NCI-H2196 treated with DMSO at 0.1 percent for 48 hours (cell line): ENCODE measurements around the gene PRR5.
"Not testable (repeated sequence)": the region's sequence is repeated elsewhere in the genome, so short reads cannot be mapped to it uniquely, and the experiment has no call there.

Source experiments
- DNase-seq: peaks from one replicate; lab custom pipeline; 2025; ENCODE audit not compliant: unreplicated experiment; lab: John Stamatoyannopoulos, UW

Gene PRR5

GRCh38 chr22:44672632-44673031 lies 29.4 kb upstream of the PRR5 start:
- no peak for DNase-seq

DNA sequence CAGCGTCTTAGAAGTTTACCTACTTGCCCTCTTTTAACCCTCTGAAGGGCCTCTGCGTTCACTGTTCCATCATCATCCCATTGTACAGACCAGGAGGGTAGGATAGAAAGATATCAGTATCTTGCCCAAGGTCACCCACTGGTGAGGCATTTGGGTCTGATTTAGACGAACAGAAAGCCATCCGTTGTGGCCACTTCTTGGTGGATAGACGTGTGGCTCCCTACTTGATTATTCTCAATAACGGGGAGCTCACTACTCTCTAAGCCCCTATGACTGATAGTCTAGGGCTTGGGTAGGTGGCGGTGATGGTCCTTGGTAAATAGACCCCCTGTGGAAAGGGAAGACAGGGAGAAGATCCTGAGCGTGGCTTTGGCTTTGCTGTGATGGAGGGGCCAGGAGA lies 28.6 kb upstream of the PRR5 start:
- no peak for DNase-seq

DNA sequence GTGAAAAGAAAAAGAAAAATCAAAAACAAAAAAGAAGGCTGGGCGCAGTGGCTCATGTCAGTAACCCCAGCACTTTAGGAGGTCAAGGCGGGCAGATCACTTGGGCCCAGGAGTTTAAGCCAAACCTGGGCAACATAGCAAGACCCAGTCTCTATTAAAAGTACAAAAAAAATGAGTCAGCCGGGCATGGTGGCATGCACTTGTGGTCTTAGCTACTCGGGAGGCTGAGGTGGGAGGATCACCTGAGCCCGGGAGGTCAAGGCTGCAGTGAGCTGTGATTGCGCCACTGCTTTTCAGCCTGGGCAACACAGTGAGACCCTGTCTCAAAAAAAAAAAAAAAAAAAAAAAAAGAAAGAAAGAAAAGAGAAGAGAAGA lies 26.0 kb upstream of the PRR5 start:
- DNase-seq: not testable (repeated sequence)

DNA sequence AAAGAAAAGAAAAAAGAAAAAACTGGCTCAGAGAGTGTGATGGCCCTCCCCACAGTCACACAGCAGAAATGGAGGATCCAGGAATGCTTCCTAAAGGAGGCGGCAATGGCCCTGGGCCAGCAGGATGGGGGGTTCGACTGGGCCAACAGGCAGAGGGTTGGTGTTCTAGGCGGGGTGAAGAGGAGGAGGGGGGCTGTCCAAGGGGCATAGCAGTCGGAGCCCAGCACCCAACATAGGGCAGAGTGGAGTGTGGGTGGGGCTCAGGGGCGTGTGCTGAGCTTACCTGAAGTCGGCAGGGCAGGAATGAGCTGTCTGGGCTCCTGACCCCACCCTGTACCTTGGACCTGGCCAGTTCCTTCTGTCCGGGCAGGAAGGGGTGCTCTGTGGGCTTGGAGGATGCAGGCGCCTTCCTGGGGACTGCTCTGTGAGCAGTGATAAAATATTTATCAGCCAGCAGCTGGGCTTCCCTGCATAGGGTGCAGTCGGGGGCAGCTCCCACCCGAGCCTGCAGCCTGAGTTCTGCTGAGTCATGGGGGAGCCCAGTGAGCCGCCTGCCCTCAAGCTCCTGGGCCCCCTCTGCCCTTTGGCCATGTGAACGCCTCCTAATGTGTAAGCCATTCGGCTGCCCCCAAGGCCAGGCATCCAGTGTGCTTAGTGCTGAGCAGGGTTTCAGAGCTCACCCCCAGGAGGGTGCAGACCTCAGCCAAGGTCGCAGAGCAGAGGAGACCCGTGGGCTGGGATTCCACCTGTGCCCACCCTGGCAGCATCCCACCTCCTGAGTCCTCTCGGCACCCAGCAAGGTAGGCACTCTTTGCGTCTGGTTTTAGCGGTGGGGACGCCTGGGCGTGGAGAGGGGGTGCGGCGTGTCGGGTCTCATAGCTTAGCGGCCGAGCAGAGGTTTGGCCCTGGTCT lies 25.3 kb upstream of the PRR5 start:
- DNase-seq: no peak

GRCh38 chr22:44677353-44677840 lies 24.6 kb upstream of the PRR5 start:
- no peak for DNase-seq

DNA sequence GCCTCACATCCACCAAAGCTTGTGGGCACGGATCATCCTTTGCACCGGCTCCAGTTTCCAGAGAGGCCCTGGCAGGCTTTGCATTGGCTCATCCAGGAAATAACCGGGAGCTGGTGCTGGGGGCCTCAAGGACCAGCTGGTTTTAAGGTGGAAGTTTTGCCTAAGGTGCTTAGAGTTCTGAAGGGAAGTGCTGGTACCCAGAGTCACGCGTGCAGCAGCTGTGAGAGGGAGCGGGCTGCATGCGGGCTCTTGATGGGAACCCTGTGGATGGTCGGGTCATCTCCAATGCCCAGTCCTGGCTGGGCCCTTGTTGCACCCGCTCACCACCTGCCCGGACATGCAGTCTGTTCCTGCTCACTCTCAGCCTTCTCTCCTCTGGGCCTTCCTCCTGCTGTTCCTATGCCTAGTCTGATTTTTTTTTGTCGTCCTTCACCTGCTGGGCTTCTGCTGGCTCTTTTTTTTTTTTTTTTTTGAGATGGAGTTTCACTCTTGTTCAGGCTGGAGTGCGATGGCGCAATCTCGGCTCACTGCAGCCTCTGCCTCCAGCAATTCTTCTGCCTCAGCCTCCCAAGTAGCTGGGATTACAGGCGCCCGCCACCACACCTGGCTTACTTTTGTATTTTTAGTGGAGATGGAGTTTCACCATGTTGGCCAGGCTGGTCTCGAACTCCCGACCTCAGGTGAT lies 24.0 kb upstream of the PRR5 start:
- DNase-seq: no peak

GRCh38 chr22:44678556-44679305 lies 23.3 kb upstream of the PRR5 start:
- no peak for DNase-seq

DNA sequence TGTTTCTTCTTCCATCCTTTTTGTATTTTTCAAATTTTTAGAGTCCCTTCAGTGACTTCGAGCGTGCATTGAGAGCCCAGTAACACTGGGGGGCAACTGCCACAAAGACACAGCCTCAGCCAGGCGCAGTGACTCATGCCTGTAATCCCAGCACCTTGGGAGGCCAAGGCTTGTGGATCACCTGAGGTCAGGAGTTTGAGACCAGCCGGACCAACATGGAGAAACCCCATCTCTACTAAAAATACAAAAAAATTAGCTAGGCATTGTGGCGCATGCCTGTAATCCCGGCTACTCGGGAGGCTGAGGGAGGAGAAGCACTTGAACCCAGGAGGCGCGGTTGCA lies 22.7 kb upstream of the PRR5 start:
- DNase-seq: not testable (repeated sequence)

- DNase-seq: no peak
Observed at GRCh38 chr22:44680058-44680457, 21.9 kb upstream of the PRR5 start.

DNA sequence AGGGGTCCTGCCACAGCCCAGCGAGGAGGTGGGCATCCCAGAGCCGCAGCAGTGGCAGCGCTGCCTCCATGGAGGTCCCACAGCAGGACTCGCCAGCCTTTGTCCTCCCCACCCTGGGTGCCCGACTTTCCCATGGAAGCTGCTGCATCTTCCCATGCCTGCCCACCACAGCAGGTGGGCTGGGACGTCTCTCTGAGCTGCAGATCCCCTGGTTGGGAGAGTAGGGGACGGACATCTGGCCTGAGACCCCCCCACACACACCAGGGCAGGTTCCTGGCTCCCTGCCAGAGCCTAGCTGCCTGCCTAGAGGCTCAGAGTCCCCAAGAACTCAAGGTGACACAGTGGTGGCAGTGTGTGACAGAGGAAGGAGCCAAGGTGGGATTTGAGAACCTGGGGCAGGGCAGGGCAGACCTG lies 21.5 kb upstream of the PRR5 start:
- DNase-seq: no peak

GRCh38 chr22:44682556-44683168 lies 19.3 kb upstream of the PRR5 start:
- DNase-seq: no peak

GRCh38 chr22:44683237-44683636 lies 18.8 kb upstream of the PRR5 start:
- DNase-seq: no peak

DNA sequence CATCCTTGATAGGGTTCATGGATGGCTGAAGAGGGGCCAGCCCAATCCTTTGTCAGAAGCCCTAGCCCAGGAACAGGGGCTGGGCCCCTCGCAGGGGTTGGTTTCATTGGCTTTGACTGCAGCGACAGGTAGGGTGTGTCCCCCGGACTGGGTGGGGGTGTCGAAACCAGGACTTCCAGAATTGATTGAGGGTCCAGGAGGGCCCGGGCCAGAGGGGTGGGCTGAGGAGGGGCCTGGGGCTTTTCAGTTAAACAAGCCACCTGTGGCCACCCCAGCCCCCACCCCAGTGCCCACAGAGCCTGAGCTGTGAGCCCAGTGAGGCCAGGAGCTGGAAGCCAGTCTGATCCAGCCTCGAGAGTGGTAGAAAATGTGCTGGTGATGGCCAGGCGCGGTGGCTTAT lies 18.1 kb upstream of the PRR5 start:
- DNase-seq: no peak

- DNase-seq: peak; percentile 93
Observed at GRCh38 chr22:44684506-44685383, 17.3 kb upstream of the PRR5 start.

- DNase-seq: no peak
Observed at GRCh38 chr22:44685384-44686056, 16.5 kb upstream of the PRR5 start.

GRCh38 chr22:44686873-44687600 lies 15.0 kb upstream of the PRR5 start:
- DNase-seq: no peak

GRCh38 chr22:44689173-44689572 lies 12.8 kb upstream of the PRR5 start:
- no peak for DNase-seq

DNA sequence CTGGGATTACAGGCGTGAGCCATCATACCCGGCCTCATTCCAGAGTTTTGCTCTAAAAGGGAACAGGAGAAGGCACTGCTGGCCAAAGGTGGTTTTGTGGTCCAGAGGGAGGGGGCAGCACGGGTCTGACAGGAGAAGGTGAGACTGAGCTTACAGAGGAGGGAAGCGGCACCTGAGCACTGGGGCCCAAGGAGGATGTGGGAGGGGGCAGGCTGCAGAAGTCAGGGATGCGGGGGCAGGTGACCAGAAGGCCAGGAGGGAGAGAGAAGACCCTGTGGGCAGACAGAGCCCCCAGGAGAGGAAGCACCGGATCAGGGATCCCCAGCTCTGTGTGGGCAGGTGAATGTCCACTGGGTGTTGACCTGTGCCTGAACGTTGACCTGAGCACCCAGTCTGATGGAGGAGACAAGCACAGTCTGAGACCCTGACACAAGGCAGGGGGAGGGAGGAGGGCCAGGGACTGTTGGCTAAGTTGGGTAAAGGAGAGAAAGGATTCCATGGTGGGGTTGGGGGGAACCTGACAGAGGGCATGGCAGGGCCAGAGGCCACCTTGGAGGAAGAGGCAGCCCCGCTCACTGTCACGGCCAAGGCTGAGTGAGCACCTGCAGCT lies 12.0 kb upstream of the PRR5 start:
- DNase-seq: no peak
